GM19438 (cell line): ENCODE results near the gene KRTAP20-1.

ENCODE experiments used
- ATAC-seq: cut with Tn5 transposase; IDR thresholded peaks from one replicate; pipeline ENCODE4 v1.9.1; 2021; ENCODE audit warnings: low read depth; ENCODE audit not compliant: unreplicated experiment

The KRTAP20-1 gene, protein sequence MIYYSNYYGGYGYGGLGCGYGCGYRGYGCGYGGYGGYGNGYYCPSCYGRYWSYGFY

DNA sequence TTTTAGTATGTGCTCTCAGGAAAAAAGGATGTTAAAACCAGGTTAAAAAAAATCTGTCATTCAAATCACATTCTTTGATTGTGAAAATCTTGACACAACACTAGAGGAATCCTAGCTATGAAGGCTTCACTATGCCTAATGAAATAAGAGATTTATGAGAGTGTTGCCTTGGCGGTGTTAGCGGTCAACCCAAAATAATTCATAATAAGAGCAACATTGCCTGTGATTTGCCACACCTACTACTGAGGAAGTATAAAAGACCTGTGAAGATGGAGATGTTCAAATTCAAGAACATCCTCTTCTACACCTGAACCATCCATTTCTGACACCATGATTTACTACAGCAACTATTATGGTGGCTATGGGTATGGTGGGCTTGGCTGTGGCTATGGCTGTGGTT is at the start of gene KRTAP20-1:
Gene KRTAP20-1, plus strand, starts transcription at position 301 of the 400 bp plus-strand sequence. Its CDS starts 30 bp downstream, at position 331.
- no peak for ATAC-seq

DNA sequence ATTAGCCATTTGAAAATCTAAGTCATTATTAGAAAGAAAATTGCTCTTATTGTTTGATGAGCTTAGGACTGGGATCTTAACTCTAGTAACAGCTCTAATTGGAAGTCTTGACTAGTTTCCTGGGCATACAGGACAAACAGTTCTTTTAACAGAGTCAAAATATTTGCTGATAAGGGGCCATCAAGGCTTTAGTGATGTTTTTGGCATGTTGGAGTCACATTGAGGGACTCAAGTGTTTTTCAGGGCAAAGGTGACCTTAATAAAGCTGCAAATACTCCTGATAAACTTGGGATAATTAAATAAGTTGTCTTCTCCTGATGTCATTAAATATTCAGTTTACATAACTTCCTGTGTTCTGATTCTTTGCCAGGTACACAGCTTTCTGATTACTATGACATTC is 48.6 kb upstream of the KRTAP20-1 start:
- no peak for ATAC-seq

DNA sequence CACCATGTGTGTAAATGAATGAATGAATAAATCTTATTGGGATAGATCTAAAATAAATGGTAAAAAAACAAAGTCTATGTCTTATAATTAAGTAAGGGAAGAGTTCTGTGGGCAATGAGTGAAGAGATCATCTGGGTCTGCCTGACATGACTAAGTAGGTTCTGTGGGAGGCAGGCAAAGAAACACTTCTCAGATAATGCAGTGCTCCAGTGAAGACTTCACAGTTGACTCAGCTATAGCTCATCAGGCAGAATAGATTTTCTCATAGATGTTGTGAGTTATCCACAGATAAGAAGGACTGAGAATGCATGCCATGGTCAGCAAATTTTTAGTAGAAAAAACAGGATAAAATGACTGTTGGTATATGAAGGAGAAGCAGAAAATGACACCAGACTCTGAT is 38.5 kb upstream of the KRTAP20-1 start:
- no peak for ATAC-seq

- ATAC-seq, result no peak
Observed at GRCh38 chr21:30579346-30579745, 36.9 kb upstream of the KRTAP20-1 start.

DNA sequence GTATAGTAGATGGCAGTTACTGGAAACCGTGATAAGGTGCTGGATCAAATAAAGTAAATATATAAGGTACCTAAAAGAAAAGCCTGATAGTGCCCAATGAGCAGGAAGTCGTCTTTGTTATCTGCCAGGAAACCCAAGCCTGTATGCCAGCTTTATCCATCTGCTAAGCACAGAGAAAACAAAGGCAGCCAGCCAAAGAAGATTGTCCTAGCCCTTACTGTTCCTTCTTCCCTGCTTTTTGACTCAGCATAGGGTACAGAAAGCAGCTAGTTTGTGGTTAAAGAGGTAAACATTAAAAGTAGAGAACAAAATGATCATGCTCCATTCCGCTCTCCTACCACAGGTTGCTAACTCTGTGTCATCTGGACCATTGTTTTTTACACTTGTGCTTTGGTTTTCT is 36.1 kb upstream of the KRTAP20-1 start:
- ATAC-seq, result no peak

GRCh38 chr21:30582870-30583269 is 33.4 kb upstream of the KRTAP20-1 start:
- ATAC-seq, result no peak

GRCh38 chr21:30590297-30590696 is 25.9 kb upstream of the KRTAP20-1 start, which contains the start of gene KRTAP22-2:
TSS of gene KRTAP22-2 (minus strand) at chr21:30590397.
- ATAC-seq, result no peak

DNA sequence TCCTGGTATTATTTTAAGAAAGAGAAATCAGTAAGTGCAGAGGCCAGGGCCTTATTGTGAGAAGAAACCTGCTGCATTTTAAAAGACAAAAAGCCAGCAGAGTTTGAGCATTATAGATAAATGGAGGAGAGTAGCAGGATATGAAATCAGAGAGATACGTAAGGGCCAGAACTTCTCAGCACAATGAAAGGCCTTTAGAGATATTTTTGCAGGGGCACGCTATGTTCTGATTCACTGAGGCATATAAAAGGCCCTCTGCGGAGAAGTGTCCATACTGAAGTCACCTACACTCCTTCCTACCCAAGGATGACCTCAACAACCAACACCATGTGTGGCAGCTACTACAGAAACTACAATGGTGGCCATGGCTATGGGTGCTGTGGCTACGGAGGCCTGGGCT is 24.1 kb upstream of the KRTAP20-1 start, which contains the start of gene KRTAP6-3:
Gene KRTAP6-3, plus strand, starts transcription at position 301 of the 400 bp plus-strand sequence. Its CDS starts 6 bp downstream, at position 307.
- no peak for ATAC-seq

- ATAC-seq, result no peak
Observed at GRCh38 chr21:30598802-30599201, 17.4 kb upstream of the KRTAP20-1 start, which contains the start of gene KRTAP6-2. TSS of gene KRTAP6-2 (minus strand) at chr21:30598902. CDS start at chr21:30598874, 28 bp downstream.

GRCh38 chr21:30600787-30601186 is 15.4 kb upstream of the KRTAP20-1 start, which contains the start of gene KRTAP22-1:
TSS of gene KRTAP22-1 (plus strand) at chr21:30601087.
- ATAC-seq, result no peak

DNA sequence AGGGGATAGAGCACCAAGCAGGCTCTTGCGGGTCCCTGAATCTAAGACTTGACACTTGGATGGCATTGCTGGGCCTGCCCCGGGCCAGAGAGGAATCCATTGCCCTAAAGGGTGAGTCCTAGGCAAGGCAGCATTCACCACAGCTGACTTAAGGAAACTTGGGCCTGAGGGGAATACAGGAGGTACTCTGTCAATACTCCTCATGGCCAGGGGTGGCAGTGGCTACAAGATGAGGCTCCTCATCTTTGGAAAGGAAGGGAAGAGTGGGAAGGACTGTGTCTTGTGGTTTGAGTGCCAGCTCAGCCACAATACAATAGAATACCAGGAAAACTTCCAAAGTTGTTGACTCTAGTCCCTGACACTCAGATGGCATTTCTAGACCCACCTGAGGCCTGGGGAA is 10.3 kb upstream of the KRTAP20-1 start:
- ATAC-seq, result no peak

- ATAC-seq, result no peak
Observed at GRCh38 chr21:30612132-30612531, 4.1 kb upstream of the KRTAP20-1 start.

DNA sequence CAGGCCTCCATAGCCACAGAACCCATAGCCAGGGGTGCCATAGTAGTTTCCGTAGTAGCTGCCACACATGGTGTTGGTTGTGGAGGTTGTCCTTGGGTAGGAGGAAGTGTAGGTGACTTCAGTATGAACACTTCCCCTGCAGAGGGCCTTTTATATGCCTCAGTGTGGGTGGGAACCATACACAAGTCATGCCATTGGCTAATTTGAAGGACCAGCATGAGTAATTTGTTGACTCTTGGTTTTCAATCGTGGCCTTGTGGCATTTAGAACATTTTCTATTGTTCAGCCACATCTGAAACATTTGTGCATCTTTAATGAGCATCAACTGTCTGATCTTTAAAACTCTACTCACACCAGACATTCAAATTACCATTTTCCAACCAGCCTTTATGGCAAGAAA is 2.4 kb upstream of the KRTAP20-1 start, which contains the start of gene KRTAP6-1:
Gene KRTAP6-1, minus strand, starts transcription at position 95 of the 400 bp plus-strand sequence. Its CDS starts 26 bp downstream, at position 69.
- no peak for ATAC-seq

- ATAC-seq, result no peak
Observed at GRCh38 chr21:30615199-30615598, 1.0 kb upstream of the KRTAP20-1 start.

GRCh38 chr21:30620080-30620479 is 3.9 kb downstream of the KRTAP20-1 start:
- ATAC-seq, result no peak

DNA sequence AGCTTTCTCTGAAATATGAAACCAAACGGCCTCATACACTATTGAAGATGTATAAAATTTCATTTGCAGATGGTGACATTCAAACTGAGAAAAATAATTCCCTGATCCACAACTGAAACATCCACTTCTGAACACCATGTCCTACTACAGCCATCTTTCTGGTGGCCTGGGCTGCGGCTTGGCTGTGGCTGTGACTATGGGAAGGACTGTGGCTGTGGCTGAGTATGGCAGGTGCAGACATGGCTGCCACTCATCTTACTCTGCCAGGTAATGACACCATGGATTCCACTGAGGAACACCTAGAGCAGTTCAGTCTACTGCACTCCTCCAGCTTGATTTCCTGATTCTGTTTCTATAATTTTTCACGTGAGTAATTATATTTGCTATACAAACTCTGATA is 4.3 kb downstream of the KRTAP20-1 start, which contains the start of gene KRTAP20-4:
Gene KRTAP20-4, plus strand, starts transcription at position 106 of the 400 bp plus-strand sequence.
- no peak for ATAC-seq

DNA sequence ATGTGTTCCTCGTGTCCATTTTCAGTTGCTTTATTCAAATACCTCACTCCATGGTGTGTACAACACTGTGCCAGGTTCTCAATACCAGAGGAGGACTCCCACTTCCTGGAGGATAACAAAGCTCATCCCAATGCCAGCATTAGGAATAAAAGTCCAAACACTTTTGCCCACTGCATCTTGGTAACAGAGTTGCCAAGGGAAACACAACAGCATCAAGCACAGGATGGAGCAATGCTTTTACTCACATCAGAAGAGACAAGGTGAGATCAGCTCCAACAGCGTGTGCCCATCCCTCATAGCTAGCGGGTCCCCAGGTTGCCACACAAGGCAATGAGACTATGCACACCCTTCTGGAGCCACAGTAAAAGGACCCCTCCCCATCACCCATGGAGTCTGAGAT is 7.1 kb downstream of the KRTAP20-1 start:
- no peak for ATAC-seq

DNA sequence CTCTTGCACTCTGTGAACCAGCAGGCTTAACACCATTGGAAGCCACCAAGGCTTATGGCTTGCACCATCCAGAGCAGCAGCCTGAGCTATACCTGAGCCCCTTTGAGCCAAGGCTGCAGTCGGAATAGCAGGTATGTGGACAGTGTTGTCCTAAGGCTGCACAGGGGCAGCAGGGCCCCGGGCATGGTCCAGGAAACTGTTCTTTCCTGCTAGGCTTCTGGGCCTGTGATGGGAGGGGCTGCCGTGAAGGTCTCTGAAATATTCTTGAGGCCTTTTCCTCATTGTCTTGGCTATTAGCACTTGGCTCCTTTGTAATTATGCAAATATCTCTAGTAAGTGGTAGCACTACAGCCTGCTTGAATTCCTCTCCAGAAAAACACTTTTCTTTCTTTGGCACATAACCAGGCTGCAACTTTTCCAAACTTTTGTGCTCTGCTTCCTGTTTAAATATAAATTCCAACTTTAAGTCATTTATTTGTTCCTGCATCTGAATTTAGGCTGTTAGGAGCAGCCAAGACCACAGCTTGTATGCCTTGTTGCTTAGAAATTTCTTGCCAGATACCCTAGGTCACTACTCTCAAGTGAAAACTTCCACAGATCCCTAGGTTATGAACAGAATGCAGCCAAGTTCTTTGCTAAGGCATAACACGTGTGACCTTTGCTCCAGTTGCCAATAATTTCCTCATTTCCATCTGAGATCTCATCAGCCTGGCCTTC is 9.4 kb downstream of the KRTAP20-1 start:
- ATAC-seq, result no peak

GRCh38 chr21:30628109-30628508 is 11.9 kb downstream of the KRTAP20-1 start:
- no peak for ATAC-seq

- no peak for ATAC-seq
Observed at GRCh38 chr21:30629200-30629599, 13.0 kb downstream of the KRTAP20-1 start.

- ATAC-seq, result no peak
Observed at GRCh38 chr21:30634906-30635305, 18.7 kb downstream of the KRTAP20-1 start, which contains the start of gene KRTAP20-2. TSS of gene KRTAP20-2 (plus strand) at chr21:30635206. CDS start at chr21:30635264, 58 bp downstream.

DNA sequence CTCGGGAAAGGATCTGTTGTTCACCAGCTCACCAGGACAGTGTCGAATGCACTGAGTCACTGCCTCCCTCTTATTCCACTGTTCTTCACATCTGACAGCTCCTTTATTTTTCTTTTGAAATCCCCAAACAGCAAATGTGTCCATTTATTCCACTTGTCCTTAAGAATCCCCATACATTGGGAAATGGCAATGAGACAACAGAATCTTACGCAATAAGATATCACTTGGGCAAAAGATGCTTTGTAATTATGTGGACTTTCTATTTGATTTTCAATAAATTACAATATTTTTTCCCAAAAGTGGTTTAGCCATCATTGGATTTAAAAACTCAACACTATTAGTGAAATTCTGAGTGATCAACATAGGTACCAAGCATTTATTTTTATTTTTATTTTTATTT is 22.5 kb downstream of the KRTAP20-1 start:
- no peak for ATAC-seq
